HG02642 (cell line): ENCODE measurements around the gene ZNF205.

Experiments
- ATAC-seq: cut with Tn5 transposase; IDR thresholded peaks from one replicate; pipeline ENCODE4 v1.9.1; 2021; ENCODE audit warnings: mild to moderate bottlenecking; ENCODE audit not compliant: unreplicated experiment, poor library complexity

ZNF205 gene

DNA sequence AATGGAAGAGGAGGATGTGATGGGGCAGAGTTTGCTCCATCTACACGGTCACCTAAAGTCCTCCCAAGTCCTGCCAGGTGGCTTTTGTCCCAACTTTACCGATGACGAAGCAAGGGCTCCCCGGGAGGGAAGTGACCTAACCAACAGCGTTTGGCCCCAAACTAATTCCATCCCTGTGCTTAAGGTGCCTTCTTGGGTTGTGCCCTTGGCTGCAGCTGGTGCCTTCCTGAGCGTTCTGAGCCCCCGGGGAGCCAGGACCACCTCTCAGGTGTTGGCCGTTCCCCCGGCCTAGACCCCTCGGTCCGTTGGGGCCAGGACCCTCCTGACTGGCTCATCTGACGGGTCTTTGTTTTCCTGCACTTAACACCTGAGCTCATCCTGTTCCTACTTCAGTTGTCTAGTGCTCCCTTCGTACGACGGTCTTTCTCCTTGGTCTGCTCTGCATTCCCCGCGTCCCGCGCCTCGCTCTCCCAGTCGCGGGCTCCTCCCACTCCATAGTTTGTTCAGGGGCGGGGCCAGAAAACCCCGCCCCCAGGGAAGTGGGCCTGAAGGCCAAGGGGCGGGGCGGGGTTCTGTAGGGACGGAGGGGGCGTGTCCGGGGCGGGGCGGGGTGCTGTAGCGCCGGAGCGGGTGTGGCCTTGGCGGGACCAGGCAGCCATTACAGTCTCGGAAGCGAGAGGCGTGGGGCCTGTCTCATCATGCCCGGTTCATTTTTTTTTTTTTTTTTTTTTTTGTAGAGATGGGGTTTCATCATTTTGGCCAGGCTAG, 12.5 kb upstream of the ZNF205 start:
- peak; percentile 66 for ATAC-seq

DNA sequence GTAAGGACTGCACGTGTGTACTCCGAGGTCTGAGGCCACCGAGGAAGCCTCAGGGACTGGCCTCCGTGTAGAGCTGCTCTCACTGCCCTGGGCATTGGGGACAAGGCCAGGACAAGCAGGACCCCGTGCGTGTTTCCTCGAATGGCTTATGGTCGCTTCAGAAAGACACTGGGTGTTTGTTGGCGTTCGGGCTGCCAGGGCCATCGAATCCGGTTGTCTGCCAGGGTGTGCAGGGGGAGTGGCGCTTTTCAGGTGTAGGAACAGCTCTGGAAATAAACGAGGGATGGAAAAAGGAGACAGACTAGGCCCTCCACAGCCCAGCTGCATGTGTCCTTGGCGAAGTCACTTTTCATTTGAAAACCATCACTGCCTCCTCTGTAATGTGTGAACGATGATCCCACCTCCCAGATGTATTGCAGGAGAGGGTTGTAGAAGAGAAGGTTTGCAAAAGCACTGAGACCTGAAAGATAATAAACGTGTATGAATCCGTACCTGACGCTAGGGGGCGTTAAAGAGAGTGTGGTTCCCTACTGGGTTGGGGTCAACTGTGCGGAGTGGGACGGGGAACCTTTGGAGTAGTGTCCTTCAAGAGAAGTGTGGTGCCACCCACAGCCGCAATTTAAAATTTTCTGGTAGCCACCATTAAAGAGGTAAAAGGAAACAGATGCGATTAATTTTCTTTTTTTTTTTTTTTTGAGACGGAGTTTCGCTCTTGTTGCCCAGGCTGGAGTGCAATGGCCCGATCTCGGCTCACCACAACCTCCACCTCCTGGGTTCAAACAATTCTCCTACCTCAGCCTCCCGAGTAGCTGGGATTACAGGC, 11.2 kb upstream of the ZNF205 start:
- no peak for ATAC-seq

DNA sequence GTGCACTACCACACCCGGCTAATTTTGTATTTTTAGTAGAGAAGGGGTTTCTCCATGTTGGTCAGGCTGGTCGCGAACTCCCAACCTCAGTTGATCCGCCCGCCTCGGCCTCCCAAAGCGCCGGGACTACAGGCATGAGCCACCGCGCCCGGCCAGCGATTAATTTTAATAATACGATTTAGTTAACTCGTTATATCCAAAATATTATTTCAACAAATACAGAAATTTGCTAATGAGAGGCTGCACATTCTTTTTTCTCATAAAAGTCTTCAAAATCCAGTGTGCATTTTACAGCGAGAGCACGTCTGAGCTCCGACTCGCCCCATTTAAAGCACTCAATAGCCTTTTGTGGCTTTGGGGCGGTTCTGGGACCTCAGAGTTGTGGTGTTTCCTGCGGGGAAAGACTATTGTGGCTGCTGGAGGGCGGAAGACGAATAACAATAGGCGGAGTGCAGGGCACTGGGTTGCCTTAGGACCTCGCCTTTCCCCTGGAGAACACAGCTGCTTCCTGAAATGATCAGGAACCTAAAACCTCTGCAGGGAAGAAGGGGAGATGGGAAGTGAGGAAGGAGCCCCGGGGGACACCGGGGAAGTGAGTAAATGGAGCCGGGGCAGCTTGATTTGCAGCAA, 10.4 kb upstream of the ZNF205 start:
- ATAC-seq = no peak

DNA sequence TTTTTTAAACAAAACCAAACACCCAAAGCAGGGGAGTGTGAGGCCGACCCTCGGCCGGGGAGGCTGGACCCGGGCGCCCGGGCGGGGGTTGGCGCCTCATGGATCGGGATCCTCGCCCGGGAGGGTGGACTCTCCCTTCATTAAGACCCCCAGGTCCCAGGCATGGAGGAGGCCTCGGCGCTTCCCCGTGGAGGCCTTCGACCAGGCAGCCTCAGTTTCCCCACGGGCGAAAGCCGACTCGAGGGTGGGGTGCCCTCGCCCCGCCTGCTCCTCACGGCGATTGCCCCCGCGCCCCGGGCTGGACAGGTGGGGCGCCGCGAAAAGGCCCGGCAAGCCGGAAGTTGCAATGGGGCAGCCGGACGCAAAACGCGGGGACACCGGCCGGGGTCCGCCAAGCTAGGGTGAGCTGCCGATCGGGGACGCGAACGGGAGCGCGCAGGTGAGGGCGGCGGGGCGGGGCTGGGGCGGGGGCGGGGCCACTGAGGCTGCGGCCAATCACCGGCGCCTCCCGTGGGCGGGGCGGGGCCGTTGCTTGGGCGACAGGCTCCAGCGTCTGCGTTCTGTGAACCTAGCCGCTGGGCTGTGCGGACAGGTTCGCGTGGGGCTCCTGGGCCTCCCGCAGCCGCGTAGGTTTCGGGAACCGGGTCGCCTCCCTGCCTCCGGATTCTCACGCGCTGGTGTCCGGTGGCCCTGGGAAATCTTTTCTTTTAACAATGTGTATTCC, 6.0 kb upstream of the ZNF205 start:
- ATAC-seq = peak; percentile 89

DNA sequence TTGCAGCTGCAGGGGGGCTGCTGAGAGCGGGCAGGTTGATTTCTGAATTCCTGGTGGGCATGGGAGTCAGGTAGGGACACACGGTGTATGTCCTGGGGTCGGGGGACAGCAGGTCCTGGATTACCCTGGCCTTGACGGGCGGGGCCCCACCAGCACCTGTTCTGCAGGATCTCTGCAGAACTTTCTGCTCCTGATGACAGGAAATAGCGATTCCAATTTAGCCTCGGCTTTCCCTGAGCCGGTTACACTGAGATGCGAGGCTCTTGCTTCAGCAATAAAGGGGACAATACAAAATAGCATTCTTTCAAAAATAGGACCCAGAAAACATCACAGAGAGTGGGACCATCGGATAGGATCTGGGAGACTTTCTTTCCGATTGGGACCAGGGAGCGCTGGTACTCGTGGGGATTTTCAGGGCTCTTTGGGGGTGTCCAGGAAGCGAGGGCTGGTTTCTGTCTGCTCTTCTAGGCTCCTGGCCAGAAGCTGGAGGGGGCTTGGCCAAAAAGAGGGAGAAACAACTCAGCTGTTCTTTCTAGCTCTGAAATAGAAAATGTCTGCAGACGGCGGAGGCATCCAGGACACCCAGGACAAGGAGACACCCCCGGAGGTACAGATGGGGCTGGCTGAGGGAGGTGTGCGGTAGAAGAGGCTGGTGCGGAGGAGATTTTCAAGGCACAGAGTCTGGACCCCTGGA, 642 bp downstream of the ZNF205 start:
- ATAC-seq = no peak

DNA sequence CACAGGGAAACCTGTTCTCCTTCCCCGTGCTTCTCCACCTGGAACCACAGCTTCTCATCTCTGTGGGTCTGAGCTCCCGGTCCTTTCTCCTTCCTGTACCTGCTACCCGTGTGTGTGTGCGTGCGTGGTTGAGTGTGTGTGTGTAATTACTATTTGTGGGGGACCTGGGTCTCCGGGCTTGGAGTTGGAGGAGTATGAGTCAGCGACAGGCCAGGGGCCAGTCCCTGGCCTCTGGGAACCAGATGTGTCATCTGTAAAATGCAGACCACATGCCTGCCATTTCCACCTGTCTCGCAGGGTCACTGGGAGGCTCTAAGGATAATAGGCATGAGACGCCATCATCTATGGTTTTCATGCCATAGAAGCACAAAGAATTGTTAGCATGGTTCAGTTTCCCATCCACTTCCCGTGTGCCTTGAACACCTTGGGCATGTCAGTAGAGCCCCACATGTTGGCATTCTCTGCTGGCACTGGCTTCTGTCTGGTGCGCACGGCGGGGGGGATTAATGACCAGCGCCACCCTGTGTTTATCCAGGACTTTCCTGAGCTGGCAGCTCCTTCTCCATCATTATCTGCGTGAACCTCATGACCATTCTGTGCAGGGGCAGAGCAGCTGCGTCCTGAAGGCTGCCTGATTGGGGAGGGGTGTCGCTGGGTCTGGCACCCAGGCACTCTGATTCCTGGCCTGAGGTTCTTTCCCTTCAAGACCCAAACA, 1.5 kb downstream of the ZNF205 start:
- no peak for ATAC-seq

- ATAC-seq = no peak
Measured at GRCh38 chr16:3115003-3115402, 2.6 kb downstream of the ZNF205 start.

DNA sequence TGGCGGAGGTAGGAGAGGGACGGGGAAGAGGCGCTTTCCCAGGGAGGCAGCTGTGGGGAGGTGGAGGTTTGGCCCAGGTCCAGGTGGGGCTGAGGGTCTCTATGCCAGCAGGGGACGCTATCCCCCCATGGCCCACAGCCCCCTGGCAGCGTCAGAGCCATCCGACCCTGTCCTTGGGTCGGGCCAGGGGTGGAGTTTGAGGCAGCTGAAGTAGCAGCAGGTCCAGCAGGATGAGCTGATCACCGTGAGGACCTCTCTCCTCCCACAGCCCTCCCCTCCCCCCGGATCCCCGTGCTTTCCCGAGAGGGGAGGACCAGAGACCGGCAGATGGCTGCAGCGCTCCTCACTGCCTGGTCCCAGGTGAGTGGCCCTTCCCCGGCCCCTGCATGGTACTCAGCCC, 3.2 kb downstream of the ZNF205 start:
- no peak for ATAC-seq

- no peak for ATAC-seq
Measured at GRCh38 chr16:3118204-3118790, 5.9 kb downstream of the ZNF205 start.

DNA sequence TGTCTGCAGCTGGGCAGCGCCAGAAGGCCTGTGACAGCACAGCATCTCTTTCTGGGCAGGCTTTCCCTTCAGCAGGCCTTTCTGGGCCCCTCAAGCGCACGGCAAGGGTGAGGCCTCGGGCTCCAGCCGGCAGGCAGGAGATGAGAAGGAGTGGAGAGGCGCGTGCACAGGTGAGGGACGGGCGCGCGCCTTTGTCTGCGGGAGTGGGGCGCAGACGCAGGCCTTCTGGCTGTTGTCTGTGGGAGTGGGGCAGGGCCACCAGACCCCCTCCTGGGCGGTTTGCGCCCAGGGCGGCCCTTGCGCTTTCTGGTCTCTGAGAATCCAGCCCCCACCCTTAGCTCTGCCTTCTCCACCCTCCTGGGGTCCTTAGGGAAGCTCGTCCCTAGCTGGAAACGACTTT, 6.5 kb downstream of the ZNF205 start:
- no peak for ATAC-seq

GRCh38 chr16:3119286-3119685, 6.9 kb downstream of the ZNF205 start:
- no peak for ATAC-seq

GRCh38 chr16:3119701-3120408, 7.5 kb downstream of the ZNF205 start:
- no peak for ATAC-seq

DNA sequence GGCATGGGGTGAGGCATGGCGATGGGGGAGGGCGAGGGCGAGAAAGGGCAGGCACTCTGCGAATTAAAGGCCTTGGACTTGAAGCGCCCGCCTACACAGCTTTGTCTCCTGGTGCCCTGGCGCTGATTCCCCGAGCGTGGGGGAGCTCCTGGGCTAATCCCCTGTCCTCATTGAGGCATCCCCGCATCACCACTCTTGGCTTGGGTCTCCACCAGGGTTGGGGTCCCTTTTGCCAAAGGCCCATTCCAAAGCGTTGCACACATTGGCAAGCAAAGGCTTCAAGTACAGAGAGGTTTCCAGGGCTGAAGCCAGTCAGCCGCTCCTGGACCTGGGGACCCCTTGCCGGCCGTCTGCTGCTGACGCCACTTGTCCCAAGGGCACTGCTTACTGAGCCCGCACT, 8.0 kb downstream of the ZNF205 start:
- no peak for ATAC-seq

- no peak for ATAC-seq
Measured at GRCh38 chr16:3121851-3122467, 9.6 kb downstream of the ZNF205 start.

DNA sequence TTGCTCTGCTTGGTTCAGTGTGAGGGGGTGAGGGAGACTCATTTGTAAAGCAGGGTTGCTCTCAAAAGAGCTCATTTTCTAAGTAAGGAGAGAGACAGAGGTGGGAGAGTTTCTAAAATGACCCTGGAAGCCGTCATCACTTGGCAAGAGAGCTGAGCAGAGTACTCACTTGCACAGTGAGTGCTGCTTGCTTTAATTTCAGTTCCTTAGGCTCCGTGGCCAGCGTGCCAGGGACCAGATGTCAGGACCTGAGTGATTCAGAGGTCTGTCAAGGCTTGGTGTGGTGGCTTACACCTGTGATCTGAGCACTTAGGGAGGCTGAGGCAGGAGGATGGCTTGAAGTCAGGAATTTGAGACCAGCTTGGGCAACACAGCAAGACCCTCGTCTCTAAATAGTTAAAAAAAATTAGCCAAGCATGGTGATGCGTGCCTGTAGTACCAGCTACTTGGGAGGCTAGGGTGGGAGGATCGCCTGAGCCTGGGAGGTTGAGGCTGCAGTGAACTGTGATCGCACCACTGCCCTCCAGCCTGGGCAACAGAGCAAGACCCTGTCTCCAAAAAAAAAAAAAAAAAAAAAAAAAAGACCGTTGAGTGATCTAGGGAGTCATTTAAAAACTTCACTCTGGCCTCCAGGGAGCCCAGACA, 10.7 kb downstream of the ZNF205 start:
- no peak for ATAC-seq

DNA sequence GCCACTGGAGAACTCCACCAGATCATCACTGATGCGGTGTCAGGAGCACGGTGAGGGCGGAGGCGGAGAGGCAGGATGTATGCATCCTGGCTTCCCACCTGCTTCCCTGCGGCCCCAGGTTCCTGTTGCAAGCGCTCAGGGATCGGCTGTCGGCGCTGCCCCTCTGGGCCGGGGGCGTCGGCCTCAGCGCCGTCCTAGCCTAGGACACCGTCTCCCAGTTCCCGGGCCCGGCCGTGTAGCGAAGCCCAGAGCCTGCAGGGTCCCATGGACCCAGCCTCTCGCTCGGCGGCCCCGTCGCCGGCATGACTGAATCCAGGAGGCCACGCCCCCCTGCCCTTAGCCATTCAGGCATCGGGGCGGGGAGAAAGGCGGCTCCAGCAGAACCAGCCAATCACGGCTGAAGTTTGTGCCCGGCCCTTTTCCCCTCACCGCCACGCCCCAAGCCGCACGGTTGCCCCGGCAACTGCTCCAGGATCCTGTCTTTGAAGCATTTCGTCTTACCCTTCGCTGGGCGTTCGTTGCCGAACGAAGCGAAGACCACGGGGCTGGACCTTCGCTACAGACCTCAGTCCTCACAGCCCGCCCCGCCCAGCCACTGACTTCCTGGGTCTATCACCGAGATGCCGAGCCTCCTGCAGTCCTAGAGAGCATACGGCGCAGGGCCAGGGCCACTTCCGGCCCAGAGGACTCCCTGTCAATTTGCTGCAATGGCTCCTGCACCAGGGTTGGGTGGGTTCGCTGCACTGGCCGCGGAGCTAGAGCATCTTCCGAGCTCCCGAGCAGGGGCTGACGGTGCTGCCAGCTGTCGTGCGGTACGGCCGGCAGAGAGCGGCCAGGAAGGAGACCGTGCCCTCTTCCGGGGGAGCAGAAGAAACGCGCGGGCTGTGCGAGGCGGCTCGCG, 11.8 kb downstream of the ZNF205 start:
- ATAC-seq = peak; percentile 89

GRCh38 chr16:3127745-3128144, 15.4 kb downstream of the ZNF205 start:
- no peak for ATAC-seq
